Measurements from ENCODE around the gene MED13.

- no peak for TF ChIP-seq POLR2AphosphoS5 (IDR thresholded peaks at IDR 0.05; ENCODE audit: low read depth, low read length)
- no peak for TF ChIP-seq POLR2A (IDR thresholded peaks at IDR 0.05; ENCODE audit: low read depth, low read length)
- no peak for TF ChIP-seq TAF1 (IDR thresholded peaks at IDR 0.05; ENCODE audit: borderline replicate concordance, low read depth, low read length)
Observed at GRCh38 chr17:61908292-61909037, 156.6 kb downstream of the MED13 start.

All from GM12892 (cell line).